H9 (cell line): ENCODE results near the gene PLCD3. TPM values are rescaled to one million over a fixed set of nuclear protein-coding genes. Genes with fewer than 3 reads are reported as not detected.

Source experiments
- DNase-seq: peaks from one replicate; pipeline ENCODE4 v3.0.0-alpha.2; 2017
- H2AFZ ChIP-seq: one replicate; pipeline ENCODE4 v1.6.1; 2013; ENCODE audit warnings: mild to moderate bottlenecking, low read length, control low read depth, moderate library complexity
- H2AK5ac ChIP-seq: 2 replicates; pipeline ENCODE4 v1.6.1; 2013; ENCODE audit warnings: low read length, control low read depth, mixed read lengths; ENCODE audit not compliant: insufficient read length
- H2BK120ac ChIP-seq: one replicate; pipeline ENCODE4 v1.6.1; 2013; ENCODE audit warnings: low read depth, mild to moderate bottlenecking, low read length, control low read depth, inconsistent platforms; ENCODE audit not compliant: poor library complexity, severe bottlenecking
- H2BK12ac ChIP-seq: 2 replicates; pipeline ENCODE4 v1.6.1; 2013; ENCODE audit warnings: low read length, control low read depth, mixed read lengths, low read depth; ENCODE audit not compliant: insufficient read length
- H2BK15ac ChIP-seq: 2 replicates; pipeline ENCODE4 v1.6.1; 2013; ENCODE audit warnings: low read depth, low read length, control low read depth
- H2BK20ac ChIP-seq: one replicate; pipeline ENCODE4 v1.6.1; 2013; ENCODE audit warnings: low read depth, mild to moderate bottlenecking, low read length, control low read depth, inconsistent platforms; ENCODE audit not compliant: poor library complexity, severe bottlenecking
- H2BK5ac ChIP-seq: 2 replicates; pipeline ENCODE4 v1.6.1; 2013; ENCODE audit warnings: low read length, control low read depth, mixed read lengths; ENCODE audit not compliant: insufficient read length
- H3K14ac ChIP-seq: 2 replicates; pipeline ENCODE4 v1.6.1; 2013; ENCODE audit warnings: low read length, control low read depth; ENCODE audit not compliant: insufficient read depth
- H3K18ac ChIP-seq: 2 replicates; pipeline ENCODE4 v1.6.1; 2013; ENCODE audit warnings: low read depth, mild to moderate bottlenecking, mixed read lengths, low read length, control low read depth; ENCODE audit not compliant: insufficient read length
- H3K23ac ChIP-seq: 2 replicates; pipeline ENCODE4 v1.6.1; 2013; ENCODE audit warnings: low read length, control low read depth, mixed read lengths, low read depth; ENCODE audit not compliant: insufficient read length
- H3K23me2 ChIP-seq: 2 replicates; pipeline ENCODE4 v1.6.1; 2013; ENCODE audit warnings: low read depth, mild to moderate bottlenecking, mixed read lengths, low read length, control low read depth; ENCODE audit not compliant: insufficient read length, poor library complexity, severe bottlenecking
- H3K27ac ChIP-seq: 2 replicates; pipeline ENCODE4 v1.5.1; 2013; ENCODE audit warnings: low read length, control low read depth, mixed read lengths, low read depth; ENCODE audit not compliant: insufficient read length
- H3K27me3 ChIP-seq: 2 replicates; pipeline ENCODE4 v1.6.1; 2013; ENCODE audit warnings: low read length, control low read depth, inconsistent platforms; ENCODE audit not compliant: insufficient read depth
- H3K4ac ChIP-seq: 2 replicates; pipeline ENCODE4 v1.6.1; 2013; ENCODE audit warnings: low read depth, mild to moderate bottlenecking, control low read depth, inconsistent platforms, low read length, moderate library complexity
- H3K4me1 ChIP-seq: 2 replicates; pipeline ENCODE4 v1.6.1; 2013; ENCODE audit warnings: low read length, control low read depth, inconsistent platforms; ENCODE audit not compliant: insufficient read depth
- H3K4me2 ChIP-seq: 2 replicates; pipeline ENCODE4 v1.6.1; 2013; ENCODE audit warnings: low read length, control low read depth, mixed read lengths; ENCODE audit not compliant: insufficient read length, insufficient read depth
- H3K56ac ChIP-seq: 2 replicates; pipeline ENCODE4 v1.6.1; 2013; ENCODE audit warnings: low read depth, mild to moderate bottlenecking, mixed read lengths, low read length, control low read depth; ENCODE audit not compliant: insufficient read length
- H3K79me1 ChIP-seq: 2 replicates; pipeline ENCODE4 v1.6.1; 2013; ENCODE audit warnings: low read depth, mild to moderate bottlenecking, moderate library complexity, low read length, control low read depth, inconsistent platforms; ENCODE audit not compliant: insufficient read depth, poor library complexity, severe bottlenecking
- H3K79me2 ChIP-seq: 2 replicates; pipeline ENCODE4 v1.6.1; 2013; ENCODE audit warnings: low read length, control low read depth, inconsistent platforms; ENCODE audit not compliant: insufficient read depth
- H3K9ac ChIP-seq: 2 replicates; pipeline ENCODE4 v1.6.1; 2013; ENCODE audit warnings: low read length, control low read depth, mixed read lengths; ENCODE audit not compliant: insufficient read length; ENCODE audit errors: extremely low read depth
- H3K9me3 ChIP-seq: one replicate; pipeline ENCODE4 v1.6.1; 2013; ENCODE audit warnings: low read depth, low read length, inconsistent platforms; ENCODE audit not compliant: control insufficient read depth
- H3T11ph ChIP-seq: one replicate; pipeline ENCODE4 v1.6.1; 2013; ENCODE audit warnings: mild to moderate bottlenecking, low read length, control low read depth, inconsistent platforms
- H4K20me1 ChIP-seq: one replicate; pipeline ENCODE4 v1.6.1; 2013; ENCODE audit not compliant: control insufficient read depth, insufficient read length, insufficient read depth
- H4K5ac ChIP-seq: 2 replicates; pipeline ENCODE4 v1.6.1; 2013; ENCODE audit warnings: low read depth, mild to moderate bottlenecking, mixed read lengths, low read length, control low read depth; ENCODE audit not compliant: insufficient read length
- H4K8ac ChIP-seq: replicated peaks from 2 replicates; pipeline ENCODE4 v1.6.1; 2013; ENCODE audit warnings: low read length, control low read depth, mixed read lengths, low read depth; ENCODE audit not compliant: insufficient read length
- H4K91ac ChIP-seq: 2 replicates; pipeline ENCODE4 v1.6.1; 2013; ENCODE audit warnings: low read depth, mild to moderate bottlenecking, moderate library complexity, mixed read lengths, low read length, control low read depth; ENCODE audit not compliant: insufficient read length
- H3K27ac Mint-ChIP-seq, 3 experiments: 2 replicates in 2 of 3; 3 replicates in 1 of 3; pipeline ENCODE4 v1.8.0; 2020 to 2021; ENCODE audit warnings: mixed read lengths in 3 of 3, mild to moderate bottlenecking in 1 of 3, moderate library complexity in 1 of 3
- H3K27me3 Mint-ChIP-seq: 2 replicates; pipeline ENCODE4 v1.8.0; 2021; ENCODE audit warnings: low read depth, mild to moderate bottlenecking, moderate library complexity, mixed read lengths
- H3K36me3 Mint-ChIP-seq, 3 experiments: 2 replicates in 2 of 3; 3 replicates in 1 of 3; pipeline ENCODE4 v1.8.0; 2020 to 2021; ENCODE audit warnings: low read depth in 3 of 3, mixed read lengths in 3 of 3; ENCODE audit not compliant: insufficient read depth in 1 of 3
- H3K4me1 Mint-ChIP-seq, 2 experiments: 2 replicates each; pipeline ENCODE4 v1.8.0; 2020; ENCODE audit warnings: mixed read lengths in 2 of 2
- H3K4me3 Mint-ChIP-seq, 2 experiments: 2 replicates in 1 of 2; 3 replicates in 1 of 2; pipeline ENCODE4 v1.8.0; 2020 to 2021; ENCODE audit warnings: mild to moderate bottlenecking in 2 of 2, mixed read lengths in 2 of 2, moderate library complexity in 1 of 2
- H3K9me3 Mint-ChIP-seq, 2 experiments: 2 replicates in 1 of 2; 3 replicates in 1 of 2; pipeline ENCODE4 v1.8.0; 2020; ENCODE audit warnings: mild to moderate bottlenecking in 2 of 2, mixed read lengths in 2 of 2, moderate library complexity in 1 of 2
- CTCF ChIP-seq: fragments of 200-600 bp; sonication (generic); conservative IDR thresholded peaks from 3 replicates; pipeline ENCODE4 v1.8.0; 2021; ENCODE audit warnings: antibody characterized with exemption, mild to moderate bottlenecking
- WGBS: extraction: QIAGEN DNeasy Blood & Tissue Kit; methylation state at CpG from one replicate; pipeline ENCODE4 v1.1.7; 2013; ENCODE audit warnings: missing lambda C conversion rate, low lambda C conversion rate, mixed read lengths; ENCODE audit not compliant: insufficient read length; ENCODE audit errors: extremely low coverage; 5-methylcytosine and 5-hydroxymethylcytosine counted together
- total RNA-seq: library from RNA; stranded (reverse); gene quantifications from 2 replicates; pipeline ENCODE4 v1.2.1, GENCODE V29; 2021

Gene PLCD3
- total RNA-seq, 1 experiment from 2014 or later = 41.6 TPM

DNA sequence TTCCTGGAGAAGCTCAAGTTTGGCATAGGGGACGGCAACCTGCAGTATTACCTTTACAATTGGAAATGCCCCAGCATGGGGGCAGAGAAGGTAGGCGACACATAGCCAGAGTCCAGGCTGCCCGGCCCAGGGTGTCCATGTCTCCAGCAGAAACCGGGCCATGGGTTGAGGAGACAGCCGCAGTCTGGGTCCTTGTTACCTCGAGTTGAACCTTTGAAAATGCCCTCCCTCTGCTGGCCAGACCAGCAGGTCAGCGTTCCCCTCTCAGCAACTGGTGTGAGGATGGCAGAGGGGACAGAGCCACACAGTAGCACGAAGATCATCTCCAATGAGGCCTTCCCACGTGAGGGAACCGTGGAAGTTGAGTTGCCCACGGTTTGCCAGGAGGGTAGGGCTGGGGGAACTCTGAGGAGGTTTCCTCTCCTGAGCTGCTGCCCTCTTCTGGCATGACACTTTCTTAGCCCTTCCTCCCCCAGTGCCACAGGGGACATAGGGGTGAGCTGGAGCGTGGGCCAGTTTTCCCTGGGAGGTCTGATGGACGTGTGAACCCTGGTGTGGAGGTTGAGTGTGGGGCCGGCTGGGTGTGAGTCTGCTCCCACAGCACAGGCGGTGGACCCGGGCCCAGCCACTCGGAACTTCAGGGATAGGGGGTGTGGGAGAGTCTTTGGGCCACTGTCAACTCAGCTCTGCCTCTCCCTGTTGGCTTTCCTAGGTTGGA lies 27.2 kb downstream of the PLCD3 start:
- H3K23me2 ChIP-seq = no peaks in the 10 kb centered on the region

More for the DNA sequence above, 27.2 kb downstream of the PLCD3 start:
- Mint-ChIP-seq H3K9me3 (no peaks in the 10 kb centered on the region), H3K4me3 (no peak overlapping the region), H3K27ac (no peak overlapping the region), H3K27me3 (peaks cover 2% of the 10 kb centered on the region; the same call in 1 of the 2 replicates), H3K4me1 (no peaks in the 10 kb centered on the region), H3K36me3 (peaks cover 19 to 84% (median 75%) of the 10 kb centered on the region in 3 experiments; a peak in 6 of 7 replicates)
- no peak overlapping the region for H3K9ac ChIP-seq
- H3K4me1 ChIP-seq = no peaks in the 10 kb centered on the region
- H2BK120ac ChIP-seq = no peak overlapping the region
- no peaks in the 10 kb centered on the region for H3K79me1 ChIP-seq
- H2BK12ac ChIP-seq = no peak overlapping the region
- no peak overlapping the region for H3K18ac ChIP-seq
- H2BK15ac ChIP-seq = no peak overlapping the region
- DNase-seq = no peak
- H3K79me2 ChIP-seq = no peaks in the 10 kb centered on the region
- no peak overlapping the region for H3K27ac ChIP-seq
- WGBS = no CpG with 5 or more reads among the region's 17 CpGs
- no peak overlapping the region for H2BK20ac ChIP-seq
- no peak overlapping the region for H4K8ac ChIP-seq
- H4K20me1 ChIP-seq = no peaks in the 10 kb centered on the region
- H2BK5ac ChIP-seq = no peak overlapping the region
- no peaks in the 10 kb centered on the region for H3K27me3 ChIP-seq
- no peak overlapping the region for H3K56ac ChIP-seq
- TF ChIP-seq CTCF = peak; percentile 23; the same call in 1 of the 3 replicates
- no peak overlapping the region for H4K5ac ChIP-seq
- H3K4ac ChIP-seq = no peak overlapping the region
- no peak overlapping the region for H3T11ph ChIP-seq
- H3K4me2 ChIP-seq = no peak overlapping the region
- H4K91ac ChIP-seq = no peak overlapping the region
- H2AFZ ChIP-seq = no peak overlapping the region
- H2AK5ac ChIP-seq = no peak overlapping the region
- no peaks in the 10 kb centered on the region for H3K9me3 ChIP-seq
- no peak overlapping the region for H3K14ac ChIP-seq
- no peak overlapping the region for H3K23ac ChIP-seq
